ENCODE results near the gene BRINP3.

BRINP3 gene

GRCh38 chr1:190104961-190105360 is 372.7 kb downstream of the BRINP3 start:
- Histone ChIP-seq H3K4me3 (no peak overlapping the region), H3K4me1 (no peaks in the 10 kb centered on the region), H3K4me2 (no peak overlapping the region), H3K27me3 (no peaks in the 10 kb centered on the region), H3K36me3 (no peaks in the 10 kb centered on the region), H4K20me1 (no peaks in the 10 kb centered on the region), H3K9me3 (no peaks in the 10 kb centered on the region), H3K9ac (no peak overlapping the region), H3K27ac (no peak overlapping the region)
- no peak for TF ChIP-seq Cebpa-rat (IDR thresholded peaks at IDR 0.05)

- Histone ChIP-seq H3K4me2 (no peak overlapping the region), H3K9ac (no peak overlapping the region), H3K27ac (no peak overlapping the region), H3K9me3 (no peaks in the 10 kb centered on the region), H3K4me3 (no peak overlapping the region), H3K4me1 (no peaks in the 10 kb centered on the region), H4K20me1 (no peaks in the 10 kb centered on the region), H3K36me3 (no peaks in the 10 kb centered on the region), H3K27me3 (no peaks in the 10 kb centered on the region)
- no peak for TF ChIP-seq Cebpa-rat (IDR thresholded peaks at IDR 0.05)
Observed at GRCh38 chr1:190102757-190103326, 374.8 kb downstream of the BRINP3 start.

- no peak for TF ChIP-seq Cebpa-rat (IDR thresholded peaks at IDR 0.05)
- H3K4me3 ChIP-seq: no peak overlapping the region
- no peaks in the 10 kb centered on the region for H3K36me3 ChIP-seq
- H3K4me2 ChIP-seq: no peak overlapping the region
- no peaks in the 10 kb centered on the region for H3K27me3 ChIP-seq
- H3K27ac ChIP-seq: no peak overlapping the region
- no peaks in the 10 kb centered on the region for H3K9me3 ChIP-seq
- H3K4me1 ChIP-seq: no peaks in the 10 kb centered on the region
- H3K9ac ChIP-seq: no peak overlapping the region
- H4K20me1 ChIP-seq: no peaks in the 10 kb centered on the region
Observed at GRCh38 chr1:190101756-190102155, 375.9 kb downstream of the BRINP3 start.

- no peak overlapping the region for H3K9ac ChIP-seq
- no peaks in the 10 kb centered on the region for H3K27me3 ChIP-seq
- no peak overlapping the region for H3K27ac ChIP-seq
- TF ChIP-seq Cebpa-rat (IDR thresholded peaks at IDR 0.05): no peak
- H4K20me1 ChIP-seq: no peaks in the 10 kb centered on the region
- no peaks in the 10 kb centered on the region for H3K9me3 ChIP-seq
- H3K4me1 ChIP-seq: no peaks in the 10 kb centered on the region
- H3K4me2 ChIP-seq: no peak overlapping the region
- H3K36me3 ChIP-seq: no peaks in the 10 kb centered on the region
- H3K4me3 ChIP-seq: no peak overlapping the region
Observed at GRCh38 chr1:190098756-190099155, 378.9 kb downstream of the BRINP3 start.

GRCh38 chr1:190098107-190098506 is 379.6 kb downstream of the BRINP3 start:
- Histone ChIP-seq H3K4me2 (no peak overlapping the region), H4K20me1 (no peaks in the 10 kb centered on the region), H3K27me3 (no peaks in the 10 kb centered on the region), H3K9me3 (no peaks in the 10 kb centered on the region), H3K4me1 (no peaks in the 10 kb centered on the region), H3K36me3 (no peaks in the 10 kb centered on the region), H3K4me3 (no peak overlapping the region), H3K9ac (no peak overlapping the region), H3K27ac (no peak overlapping the region)
- TF ChIP-seq Cebpa-rat (IDR thresholded peaks at IDR 0.05): no peak

GRCh38 chr1:190095596-190095995 is 382.1 kb downstream of the BRINP3 start:
- H3K4me1 ChIP-seq: no peaks in the 10 kb centered on the region
- H3K9me3 ChIP-seq: no peaks in the 10 kb centered on the region
- no peak overlapping the region for H3K27ac ChIP-seq
- no peak overlapping the region for H3K4me2 ChIP-seq
- H3K4me3 ChIP-seq: no peak overlapping the region
- H3K36me3 ChIP-seq: no peaks in the 10 kb centered on the region
- H4K20me1 ChIP-seq: no peaks in the 10 kb centered on the region
- TF ChIP-seq Cebpa-rat (IDR thresholded peaks at IDR 0.05): no peak
- no peak overlapping the region for H3K9ac ChIP-seq
- H3K27me3 ChIP-seq: no peaks in the 10 kb centered on the region

- no peak for TF ChIP-seq Cebpa-rat (IDR thresholded peaks at IDR 0.05)
Observed at GRCh38 chr1:190084552-190084951, 393.1 kb downstream of the BRINP3 start.

GRCh38 chr1:190068304-190068703 is 409.4 kb downstream of the BRINP3 start:
- H3K9me3 ChIP-seq: no peaks in the 10 kb centered on the region
- H3K36me3 ChIP-seq: no peaks in the 10 kb centered on the region
- H3K4me2 ChIP-seq: no peak overlapping the region
- no peak overlapping the region for H3K4me3 ChIP-seq
- no peaks in the 10 kb centered on the region for H3K27me3 ChIP-seq
- H3K9ac ChIP-seq: no peak overlapping the region
- H4K20me1 ChIP-seq: no peaks in the 10 kb centered on the region
- H3K4me1 ChIP-seq: no peaks in the 10 kb centered on the region
- no peak overlapping the region for H3K27ac ChIP-seq
- TF ChIP-seq Cebpa-rat (IDR thresholded peaks at IDR 0.05): no peak

More at GRCh38 chr1:190084552-190084951, 393.1 kb downstream of the BRINP3 start:
- no peaks in the 10 kb centered on the region for H4K20me1 ChIP-seq
- no peaks in the 10 kb centered on the region for H3K27me3 ChIP-seq
- H3K4me2 ChIP-seq: no peak overlapping the region
- H3K9me3 ChIP-seq: no peaks in the 10 kb centered on the region
- no peak overlapping the region for H3K9ac ChIP-seq
- H3K27ac ChIP-seq: no peak overlapping the region
- no peaks in the 10 kb centered on the region for H3K36me3 ChIP-seq
- no peak overlapping the region for H3K4me3 ChIP-seq
- H3K4me1 ChIP-seq: no peaks in the 10 kb centered on the region

- Histone ChIP-seq H3K9me3 (no peaks in the 10 kb centered on the region), H3K27ac (no peak overlapping the region), H3K9ac (no peak overlapping the region), H4K20me1 (no peaks in the 10 kb centered on the region), H3K27me3 (no peaks in the 10 kb centered on the region), H3K4me2 (no peak overlapping the region), H3K4me1 (no peaks in the 10 kb centered on the region), H3K36me3 (no peaks in the 10 kb centered on the region), H3K4me3 (no peak overlapping the region)
- no peak for TF ChIP-seq Cebpa-rat (IDR thresholded peaks at IDR 0.05)
Observed at GRCh38 chr1:190067592-190067991, 410.1 kb downstream of the BRINP3 start.

- Histone ChIP-seq H3K27me3 (no peaks in the 10 kb centered on the region), H3K4me2 (no peak overlapping the region), H3K9me3 (no peaks in the 10 kb centered on the region), H3K27ac (no peak overlapping the region), H3K9ac (no peak overlapping the region), H3K4me3 (no peak overlapping the region), H4K20me1 (no peaks in the 10 kb centered on the region), H3K36me3 (no peaks in the 10 kb centered on the region), H3K4me1 (no peaks in the 10 kb centered on the region)
- no peak for TF ChIP-seq Cebpa-rat (IDR thresholded peaks at IDR 0.05)
Observed at GRCh38 chr1:190066011-190066410, 411.7 kb downstream of the BRINP3 start.

- no peaks in the 10 kb centered on the region for H3K27me3 ChIP-seq
Observed at GRCh38 chr1:190049314-190049713, 428.4 kb downstream of the BRINP3 start.

More at GRCh38 chr1:190049314-190049713, 428.4 kb downstream of the BRINP3 start:
- TF ChIP-seq Cebpa-rat (IDR thresholded peaks at IDR 0.05): no peak
- Histone ChIP-seq H3K4me2 (no peak overlapping the region), H3K9ac (no peak overlapping the region), H3K4me1 (no peaks in the 10 kb centered on the region), H3K27ac (no peak overlapping the region), H4K20me1 (no peaks in the 10 kb centered on the region), H3K4me3 (no peak overlapping the region), H3K36me3 (no peaks in the 10 kb centered on the region), H3K9me3 (no peaks in the 10 kb centered on the region)
